ENCODE results near the gene DLX3. TPM values are rescaled to one million over a fixed set of nuclear protein-coding genes. Genes with fewer than 3 reads are reported as not detected.

Gene DLX3
- total RNA-seq, 1 experiment from 2014 or later = 0.29 TPM

DNA sequence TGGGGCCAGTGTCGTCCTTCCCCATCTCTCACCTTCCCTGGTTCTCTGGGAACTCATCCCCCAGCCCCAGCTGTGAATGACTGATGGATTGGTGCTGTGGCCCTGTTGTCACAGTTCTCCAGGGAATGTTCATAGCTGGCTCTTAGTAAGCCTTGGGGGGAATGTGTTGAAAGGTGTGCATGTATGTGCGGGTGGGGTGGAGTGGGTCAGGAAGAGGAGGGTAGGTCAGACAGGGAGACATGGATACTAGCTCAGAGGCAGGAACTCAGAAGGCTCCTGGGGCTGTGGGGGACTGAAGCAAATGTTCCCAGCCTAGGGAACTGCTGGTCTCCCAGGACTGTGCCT, 21.8 kb downstream of the DLX3 start:
- DNase-seq (ENCODE audit: low read depth) = no peak

DNA sequence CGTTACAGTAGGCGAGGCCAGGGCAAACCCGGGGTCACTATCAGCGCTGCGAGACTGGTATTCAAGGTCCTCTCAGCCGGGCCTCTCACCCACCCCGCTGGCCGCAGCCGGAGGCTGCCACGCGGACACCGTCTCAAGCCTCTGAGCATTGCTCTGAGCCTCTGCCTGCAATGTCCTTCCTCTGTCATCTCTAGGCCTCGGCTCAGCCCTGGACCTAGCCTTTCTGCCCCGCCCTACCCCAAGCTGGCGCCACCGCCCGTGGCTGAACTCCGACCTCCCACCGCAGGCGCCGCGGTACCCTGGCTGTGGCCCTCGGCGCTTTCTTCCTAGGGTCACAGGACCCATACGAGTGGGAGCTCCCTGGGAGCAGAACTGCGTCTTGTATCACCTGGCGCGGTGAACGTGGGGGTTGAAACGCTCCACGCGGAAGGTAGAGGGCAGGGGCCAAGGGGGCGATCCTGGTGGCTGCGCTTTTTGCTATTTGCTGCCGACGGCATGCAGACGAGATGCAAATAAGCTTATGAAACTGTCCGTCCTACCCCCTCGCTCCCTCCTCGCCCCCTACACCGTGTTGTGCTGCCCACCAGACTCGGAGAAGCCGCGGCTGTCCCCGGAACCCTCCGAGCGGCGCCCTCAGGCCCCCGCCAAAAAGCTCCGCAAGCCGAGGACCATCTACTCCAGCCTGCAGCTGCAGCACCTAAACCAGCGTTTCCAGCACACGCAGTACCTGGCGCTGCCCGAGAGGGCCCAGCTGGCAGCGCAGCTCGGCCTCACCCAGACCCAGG, 22.3 kb downstream of the DLX3 start:
- no peak for DNase-seq (ENCODE audit: low read depth)

DNA sequence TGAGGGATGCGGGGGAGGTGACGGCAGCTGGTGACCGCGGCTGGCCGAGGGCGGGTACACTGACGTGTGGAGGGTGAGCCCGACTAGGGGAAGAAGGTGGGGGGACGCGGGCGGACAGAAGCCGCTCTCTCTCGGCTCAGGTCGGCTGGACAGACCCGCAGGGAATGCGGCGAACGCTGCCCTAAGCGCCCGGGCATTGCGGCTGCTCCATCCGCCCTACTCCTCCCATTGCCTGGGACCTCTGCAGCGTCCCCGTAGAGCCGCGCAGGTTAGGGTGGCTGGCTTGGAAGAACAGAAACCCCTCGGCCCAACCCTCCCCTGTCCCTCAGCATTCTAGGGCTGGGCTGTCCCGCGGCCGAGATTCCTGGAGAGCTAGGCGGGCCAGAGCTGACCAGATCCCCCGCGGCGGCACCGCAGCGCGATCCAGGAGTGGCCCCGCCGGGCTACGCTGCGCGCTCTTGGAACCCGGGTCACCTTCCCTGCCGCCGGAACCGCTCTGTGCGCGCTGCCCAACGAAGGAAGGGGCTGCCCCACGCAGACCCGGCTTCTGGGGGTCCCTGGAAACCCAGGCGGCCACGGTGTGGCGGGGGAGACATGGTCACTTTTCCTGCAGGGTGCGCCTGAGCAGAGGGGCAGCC, 23.1 kb downstream of the DLX3 start:
- DNase-seq (ENCODE audit: low read depth) = no peak

- DNase-seq (ENCODE audit: low read depth) = no peak
Measured at GRCh38 chr17:49971199-49971847, 23.7 kb downstream of the DLX3 start.

GRCh38 chr17:49970498-49970897, 24.5 kb downstream of the DLX3 start:
- DNase-seq (ENCODE audit: low read depth) = no peak

DNA sequence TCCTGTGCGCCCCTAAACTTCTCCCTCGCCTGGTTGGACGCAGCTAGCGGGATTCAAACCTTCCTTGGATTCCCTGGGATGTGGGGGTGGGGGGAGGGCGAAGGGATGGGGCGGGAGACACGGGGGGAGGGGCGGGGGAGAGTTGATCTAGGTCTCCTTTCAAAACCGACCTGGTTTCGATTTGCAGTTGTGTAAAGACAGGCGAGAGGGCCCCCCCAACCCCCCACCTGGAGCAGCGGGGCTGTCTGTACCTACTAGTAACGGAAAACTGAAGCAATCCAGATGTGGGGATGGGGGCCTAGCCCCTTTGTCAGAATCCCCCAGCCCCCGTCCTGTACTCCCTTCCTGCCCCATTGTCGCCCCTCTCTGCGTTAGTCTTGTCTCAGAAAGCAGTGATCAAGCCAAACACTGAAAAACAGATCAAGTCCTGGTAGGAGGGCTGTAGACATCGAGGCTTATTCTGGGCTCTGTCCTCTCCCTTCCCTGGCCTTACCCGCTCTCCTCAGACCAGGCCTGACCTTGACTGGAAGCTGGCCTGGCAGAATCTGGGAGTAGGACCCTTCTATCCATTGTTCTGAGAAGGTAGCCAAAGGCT, 25.1 kb downstream of the DLX3 start:
- no peak for DNase-seq (ENCODE audit: low read depth)

DNA sequence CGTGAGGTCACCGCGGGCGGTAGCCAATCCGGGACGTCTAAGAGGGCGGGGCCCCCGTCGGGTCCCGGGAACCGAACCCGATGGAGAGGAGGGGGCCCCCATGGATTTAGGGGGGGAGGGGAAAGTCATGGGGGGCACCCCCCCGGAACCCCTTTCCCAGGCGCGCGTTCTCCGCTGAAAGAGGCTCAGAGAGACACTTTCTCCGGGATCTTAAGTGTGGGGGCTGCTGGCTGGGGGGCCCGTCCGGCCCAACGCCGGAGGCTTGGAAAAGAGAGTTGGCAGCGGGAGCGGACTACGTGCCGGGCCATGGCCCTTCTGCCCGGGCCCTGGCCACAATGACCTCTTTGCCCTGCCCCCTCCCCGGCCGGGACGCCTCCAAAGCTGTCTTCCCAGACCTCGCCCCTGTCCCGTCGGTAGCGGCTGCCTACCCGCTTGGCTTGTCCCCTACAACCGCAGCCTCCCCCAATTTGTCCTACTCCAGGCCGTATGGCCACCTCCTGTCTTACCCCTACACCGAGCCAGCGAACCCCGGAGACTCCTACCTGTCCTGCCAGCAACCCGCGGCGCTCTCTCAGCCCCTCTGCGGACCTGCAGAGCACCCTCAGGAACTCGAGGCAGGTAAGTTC, 25.8 kb downstream of the DLX3 start, which contains the start of gene DLX4:
TSS of gene DLX4 (plus strand) at position 57 of the 626 bp plus-strand sequence. CDS start at position 336, 279 bp downstream.
- DNase-seq (ENCODE audit: low read depth) = no peak

DNA sequence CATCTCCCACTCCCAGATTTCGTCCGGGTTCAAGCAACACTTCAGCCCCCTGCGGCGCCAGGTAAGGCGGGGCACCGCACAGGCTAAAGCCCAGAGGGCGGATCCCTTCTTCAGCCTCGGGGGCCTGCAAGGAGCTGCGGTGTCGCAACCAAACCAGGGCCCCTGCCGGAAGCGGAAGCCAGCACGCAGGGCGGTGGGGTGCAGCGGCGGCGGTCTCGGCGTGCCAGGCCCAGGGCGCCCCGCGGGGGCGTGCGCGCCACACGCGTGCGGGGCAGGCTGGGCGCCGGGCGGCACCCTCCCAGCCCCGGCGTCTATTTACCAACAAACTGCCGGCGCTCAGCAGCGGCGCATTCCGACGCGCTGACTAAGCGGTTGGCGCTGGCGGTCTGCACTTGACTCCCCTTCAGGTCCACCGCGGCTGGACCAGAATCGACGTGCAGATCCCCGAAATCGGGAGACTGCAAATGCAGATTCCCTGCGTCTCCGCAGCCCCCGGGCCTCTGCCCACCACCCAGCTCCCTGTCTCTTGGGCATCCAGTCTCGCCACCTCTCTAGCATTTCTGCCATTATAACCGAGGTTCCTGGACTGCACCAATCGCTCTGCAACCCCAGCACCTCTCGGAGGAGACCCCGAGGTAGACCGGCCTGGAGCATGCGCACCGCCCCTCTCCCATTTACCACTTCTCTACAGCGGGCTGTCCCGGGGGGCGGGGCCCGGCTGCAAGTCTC, 26.5 kb downstream of the DLX3 start:
- peak; percentile 59 for DNase-seq (ENCODE audit: low read depth)

DNA sequence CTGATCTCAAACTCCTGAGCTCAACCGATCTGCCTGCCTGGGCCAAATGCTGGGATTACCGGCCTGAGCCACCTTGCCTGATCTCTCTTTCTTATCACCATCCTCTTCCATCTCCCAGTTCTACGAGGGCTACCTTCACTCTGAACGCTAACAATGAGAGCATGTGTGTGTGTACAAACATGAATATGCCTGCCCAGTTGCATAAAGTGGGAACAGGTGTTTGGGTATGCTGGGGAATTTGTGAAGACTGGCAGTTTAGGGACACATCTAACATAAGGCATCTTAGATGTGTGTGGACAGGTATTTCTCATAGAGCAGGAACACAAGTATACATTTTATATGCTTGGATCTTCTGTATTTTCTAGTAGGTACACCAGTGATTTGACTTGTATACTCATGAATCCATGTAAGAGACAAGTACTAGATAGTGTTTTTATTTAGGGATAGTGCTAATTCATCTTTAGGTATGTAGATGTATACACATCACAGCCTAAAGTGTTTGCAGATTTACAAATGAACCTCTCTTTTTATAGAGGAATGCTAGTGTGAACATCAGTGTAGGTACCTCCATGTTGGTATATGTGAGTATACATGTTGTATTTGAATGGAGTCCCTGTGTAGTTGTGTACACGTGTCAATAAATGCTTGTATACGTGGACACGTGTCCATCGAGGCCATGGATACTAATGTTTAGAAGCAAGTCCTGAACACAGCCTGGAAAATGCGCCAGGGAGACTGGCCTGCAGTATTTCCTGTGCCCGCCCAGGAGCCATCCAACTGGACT, 27.2 kb downstream of the DLX3 start:
- no peak for DNase-seq (ENCODE audit: low read depth)

DNA sequence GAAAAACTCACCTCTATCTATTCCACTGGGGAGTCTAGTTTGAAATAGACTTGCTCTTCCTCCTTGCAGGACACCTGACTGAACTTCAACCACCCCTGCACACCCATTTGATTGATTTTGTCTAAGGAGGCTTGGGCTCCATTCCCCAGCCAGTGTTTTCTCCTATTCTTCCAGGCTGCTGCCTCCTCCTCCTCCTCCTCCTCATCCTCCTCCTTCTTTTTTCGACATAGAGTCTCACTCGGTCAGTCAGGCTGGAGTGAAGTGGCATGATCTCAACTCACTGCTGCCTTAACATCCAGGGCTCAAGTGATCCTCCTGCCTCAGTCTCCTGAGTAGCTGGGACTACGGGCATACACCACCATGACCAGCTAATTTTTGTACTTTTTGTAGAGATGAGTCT, 27.8 kb downstream of the DLX3 start:
- DNase-seq (ENCODE audit: low read depth) = no peak

DNA sequence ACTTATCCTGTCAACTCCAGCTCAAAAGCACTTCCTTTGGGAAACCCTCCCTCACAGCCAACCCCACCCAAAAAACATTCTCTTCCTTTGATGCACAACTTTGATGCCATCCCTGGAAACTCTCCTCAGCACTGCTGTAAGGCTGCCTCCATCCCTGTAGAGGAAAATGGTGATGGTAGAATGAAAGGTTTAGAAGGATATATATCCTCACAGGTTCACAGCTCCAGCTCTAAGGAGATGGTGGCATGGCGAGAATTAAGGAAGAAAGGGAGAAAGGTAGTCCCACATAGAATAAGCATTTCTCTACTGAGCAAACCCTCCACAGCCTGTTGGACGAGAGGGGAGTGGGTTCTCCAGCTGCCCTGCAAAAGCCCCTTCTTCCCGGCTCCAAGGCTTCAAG, 28.3 kb downstream of the DLX3 start:
- no peak for DNase-seq (ENCODE audit: low read depth)

DNA sequence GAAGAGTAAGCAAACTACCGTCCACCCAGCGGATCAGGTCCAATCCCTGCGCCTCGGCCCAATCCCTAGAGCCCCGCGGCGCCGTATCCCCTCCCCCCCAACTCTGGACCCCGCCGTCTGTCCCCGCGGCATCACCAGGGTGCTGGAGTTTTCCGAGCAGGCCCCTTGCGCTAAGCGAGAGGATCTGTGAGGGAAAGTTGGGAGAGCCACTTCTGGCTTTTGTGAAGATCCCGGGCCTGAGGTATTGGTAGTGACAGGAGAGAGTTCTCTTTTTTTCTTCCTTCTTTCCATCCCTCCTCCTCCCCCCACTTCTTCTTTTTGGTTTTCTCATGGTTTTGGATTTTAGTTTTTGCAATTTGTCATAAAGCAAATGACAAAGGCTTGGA, 29.5 kb downstream of the DLX3 start:
- DNase-seq (ENCODE audit: low read depth) = no peak

GRCh38 chr17:49964769-49965523, 30.1 kb downstream of the DLX3 start:
- no peak for DNase-seq (ENCODE audit: low read depth)

DNA sequence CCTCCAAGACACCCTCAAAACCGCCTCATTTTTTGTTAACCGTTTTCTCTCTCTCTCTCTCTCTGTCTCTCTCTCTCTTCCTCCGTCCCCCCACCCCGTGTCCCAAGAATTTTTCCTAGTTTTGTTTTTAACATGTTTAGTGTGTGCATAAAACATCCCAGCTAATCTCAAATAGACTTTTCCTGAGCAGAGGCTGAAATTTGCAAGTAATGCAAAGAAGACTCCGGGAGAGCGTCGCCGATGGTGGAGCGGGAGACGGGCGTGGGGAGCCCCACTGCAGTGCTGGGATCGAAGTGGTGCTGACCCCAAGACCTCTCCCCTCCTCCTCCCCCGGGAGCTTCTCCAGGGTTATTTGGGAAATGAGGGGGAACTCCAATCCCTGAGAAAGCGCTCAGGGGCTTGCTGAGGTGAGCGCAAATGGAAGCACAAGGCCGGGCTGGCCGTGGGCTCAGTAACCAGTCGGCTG, 30.7 kb downstream of the DLX3 start:
- DNase-seq (ENCODE audit: low read depth) = no peak

- no peak for DNase-seq (ENCODE audit: low read depth)
Measured at GRCh38 chr17:49963626-49964302, 31.3 kb downstream of the DLX3 start.

DNA sequence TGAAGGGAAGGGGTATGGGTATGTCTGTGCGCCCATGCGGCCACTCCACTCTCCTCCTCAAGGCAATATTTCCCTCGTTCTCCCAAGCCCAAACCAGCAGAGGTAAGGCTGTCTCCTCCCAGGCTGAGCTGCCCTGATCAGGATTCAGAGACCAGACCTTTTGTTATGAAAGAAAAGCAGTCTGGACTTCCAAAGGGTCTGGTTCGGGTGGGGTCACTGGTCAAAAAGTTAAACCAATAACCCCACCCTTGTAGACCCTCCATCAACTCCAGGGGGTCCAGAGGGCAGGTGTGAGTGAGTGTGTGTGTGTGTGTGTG, 31.8 kb downstream of the DLX3 start:
- no peak for DNase-seq (ENCODE audit: low read depth)

- DNase-seq (ENCODE audit: low read depth) = no peak
Measured at GRCh38 chr17:49962599-49963308, 32.3 kb downstream of the DLX3 start.

DNA sequence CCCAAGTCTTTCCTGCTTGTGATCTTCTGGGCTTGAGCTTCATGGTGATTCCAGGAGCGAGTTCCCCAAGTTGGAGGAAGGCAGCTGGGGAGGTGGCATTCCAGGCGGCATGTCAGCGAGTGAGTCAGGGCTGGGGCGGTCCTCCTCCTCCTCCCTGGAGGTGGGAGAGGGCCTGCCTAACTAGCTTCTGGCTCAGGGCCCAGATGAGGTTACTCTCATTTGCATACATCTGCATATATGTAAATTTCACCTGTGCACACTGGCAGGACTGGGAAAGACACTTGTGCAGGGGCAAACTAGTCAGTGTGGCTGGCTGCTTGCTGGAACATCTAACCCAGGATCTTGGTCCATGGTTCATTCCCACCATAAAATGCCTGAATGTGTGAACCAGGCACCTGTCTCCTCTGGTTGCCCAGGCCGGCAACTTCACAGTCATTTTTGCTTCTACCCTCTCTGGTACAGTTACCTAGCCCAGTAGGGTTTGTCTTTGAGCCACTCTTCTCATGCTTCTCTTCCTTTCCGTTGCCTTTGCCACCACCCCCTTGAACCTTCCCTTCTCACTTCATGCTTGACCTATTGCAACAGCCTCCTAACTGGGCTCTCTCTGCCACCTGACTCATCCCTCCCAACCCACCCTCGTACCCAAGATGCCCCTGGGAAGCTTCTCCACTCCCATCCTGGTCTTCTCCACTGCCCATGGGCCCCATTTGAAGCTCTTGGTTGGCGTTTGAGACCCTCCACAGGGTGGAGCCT, 35.7 kb downstream of the DLX3 start:
- DNase-seq (ENCODE audit: low read depth) = no peak

Data from LHCN-M2 (cell line).